NCI-H2196 treated with DMSO at 0.1 percent for 48 hours (cell line): Measurements from ENCODE around the gene ARL16.
"Not testable (repeated sequence)": the region's sequence is repeated elsewhere in the genome, so short reads cannot be mapped to it uniquely, and the experiment has no call there.

Experiments
- DNase-seq: peaks from one replicate; lab custom pipeline; 2025; ENCODE audit not compliant: unreplicated experiment; lab: John Stamatoyannopoulos, UW

Gene ARL16

GRCh38 chr17:81696218-81696941, 12.8 kb upstream of the ARL16 start:
- no peak for DNase-seq

DNA sequence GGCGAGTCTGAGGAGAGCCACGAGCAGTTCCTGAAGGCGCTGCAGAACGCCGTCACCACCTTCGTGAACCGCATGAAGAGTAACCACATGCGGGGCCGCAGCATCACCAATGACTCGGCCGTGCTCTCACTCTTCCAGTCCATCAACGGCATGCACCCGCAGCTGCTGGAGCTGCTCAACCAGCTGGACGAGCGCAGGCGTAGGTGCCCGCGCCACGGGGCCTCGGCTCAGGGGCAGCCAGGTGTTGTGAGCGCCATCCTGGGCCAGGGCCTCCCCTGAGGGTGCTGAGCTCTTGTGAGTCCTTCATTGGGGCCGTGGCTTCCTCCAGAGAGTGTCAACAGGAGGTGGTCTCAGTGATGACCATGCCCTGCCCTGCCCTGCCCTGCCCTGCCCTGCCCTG, 12.2 kb upstream of the ARL16 start:
- DNase-seq, result no peak

GRCh38 chr17:81695211-81695610, 11.6 kb upstream of the ARL16 start:
- no peak for DNase-seq

DNA sequence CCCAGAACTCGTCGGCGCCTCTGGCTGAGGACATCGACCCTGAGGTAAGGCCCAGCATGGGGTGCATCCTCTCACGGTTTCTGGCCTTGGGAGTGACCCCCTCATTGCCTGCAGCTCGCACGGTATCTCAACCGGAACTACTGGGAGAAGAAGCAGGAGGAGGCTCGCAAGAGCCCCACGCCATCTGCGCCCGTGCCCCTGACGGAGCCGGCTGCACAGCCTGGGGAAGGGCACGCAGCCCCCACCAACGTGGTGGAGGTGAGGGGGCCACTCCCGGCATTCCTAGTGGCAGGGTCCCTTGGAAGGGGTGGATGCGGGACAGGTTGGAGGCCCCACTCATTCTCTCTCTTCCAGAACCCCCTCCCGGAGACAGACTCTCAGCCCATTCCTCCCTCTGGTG, 11.2 kb upstream of the ARL16 start:
- no peak for DNase-seq

DNA sequence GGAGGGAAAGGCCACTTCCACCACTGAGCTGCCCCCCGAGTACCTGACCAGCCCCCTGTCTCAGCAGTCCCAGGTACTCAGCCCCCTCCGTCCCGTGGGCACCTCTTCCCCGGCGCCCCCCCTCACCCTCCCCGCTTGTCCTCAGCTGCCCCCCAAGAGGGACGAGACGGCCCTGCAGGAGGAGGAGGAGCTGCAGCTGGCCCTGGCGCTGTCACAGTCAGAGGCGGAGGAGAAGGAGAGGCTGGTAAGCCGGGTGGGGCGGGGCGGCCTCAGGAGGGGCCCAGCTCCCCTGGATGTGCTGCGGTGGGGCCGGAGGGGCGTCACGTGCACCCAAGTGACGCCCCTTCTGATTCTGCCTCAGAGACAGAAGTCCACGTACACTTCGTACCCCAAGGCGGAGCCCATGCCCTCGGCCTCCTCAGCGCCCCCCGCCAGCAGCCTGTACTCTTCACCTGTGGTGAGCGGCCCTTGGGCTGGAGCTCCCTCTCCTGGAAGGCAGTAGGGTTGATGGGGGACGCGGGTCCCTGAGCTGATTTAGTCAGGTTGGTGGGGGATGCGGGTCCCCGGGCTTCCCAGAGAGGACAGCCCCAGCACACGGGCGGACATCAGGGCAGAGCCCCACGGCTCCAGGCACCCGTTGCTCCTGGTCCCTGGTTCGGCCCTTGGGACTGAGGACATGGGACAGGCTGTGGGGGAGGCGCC, 10.1 kb upstream of the ARL16 start:
- DNase-seq, result no peak

DNA sequence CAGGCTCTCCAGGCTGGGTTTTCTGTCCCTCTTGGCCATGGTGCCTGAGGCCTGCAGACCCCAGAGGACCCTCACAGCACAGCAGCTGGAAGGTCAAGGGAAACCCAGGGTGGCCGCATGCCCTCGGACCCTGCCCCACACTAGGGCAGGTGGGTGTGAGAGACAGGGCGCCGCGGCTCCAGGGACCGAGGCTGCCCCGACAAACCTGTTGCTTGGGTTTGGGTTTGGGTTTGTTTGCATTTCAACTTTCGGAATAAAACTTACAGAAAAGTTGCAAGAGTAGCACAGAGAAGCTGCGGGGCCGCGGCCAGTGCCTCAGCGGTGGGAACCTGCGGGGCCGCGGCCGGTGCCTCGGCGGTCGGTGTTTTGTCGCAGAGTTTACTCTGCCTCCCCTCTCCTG, 8.0 kb upstream of the ARL16 start:
- no peak for DNase-seq

- DNase-seq, result no peak
Observed at GRCh38 chr17:81691196-81691595, 7.6 kb upstream of the ARL16 start.

DNA sequence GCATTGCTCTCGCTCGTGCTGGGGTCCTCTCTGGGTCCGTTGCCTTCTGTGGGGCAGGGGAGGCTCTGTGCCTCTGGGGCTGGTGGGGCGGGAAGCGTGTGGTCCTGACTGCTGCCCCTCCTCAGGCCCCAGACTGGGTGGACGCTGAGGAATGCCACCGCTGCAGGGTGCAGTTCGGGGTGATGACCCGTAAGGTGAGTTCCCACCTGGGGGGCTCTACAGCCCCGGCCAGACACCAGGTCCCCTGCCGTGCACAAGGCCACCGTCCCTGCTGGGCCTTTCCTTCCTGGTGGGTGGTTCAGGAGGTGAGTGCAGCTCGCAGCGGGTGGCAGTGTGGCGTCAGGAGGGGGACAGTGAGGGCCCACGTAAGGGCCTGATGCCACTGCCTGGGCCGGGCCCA, 7.0 kb upstream of the ARL16 start:
- DNase-seq, result no peak

DNA sequence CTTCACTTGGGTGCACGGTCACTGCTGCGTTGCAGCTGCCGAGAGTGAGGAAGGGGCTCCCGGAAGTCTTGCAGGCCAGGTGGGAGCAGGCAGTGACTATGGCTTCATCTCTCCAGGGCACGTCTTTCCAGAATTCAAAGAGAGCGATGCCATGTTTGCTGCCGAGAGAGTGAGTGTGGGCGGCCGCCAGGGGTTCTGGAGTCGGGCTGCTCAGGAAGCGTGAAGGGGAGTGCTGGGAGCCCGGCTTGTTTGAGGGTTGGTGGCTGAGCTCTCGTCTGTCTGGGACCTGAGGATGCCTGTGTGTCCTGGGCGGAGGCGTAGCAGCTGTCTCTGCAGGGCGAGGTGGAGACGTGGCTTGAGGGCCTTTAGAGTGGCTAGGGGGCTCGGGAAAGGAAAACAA, 6.5 kb upstream of the ARL16 start:
- DNase-seq, result no peak

DNA sequence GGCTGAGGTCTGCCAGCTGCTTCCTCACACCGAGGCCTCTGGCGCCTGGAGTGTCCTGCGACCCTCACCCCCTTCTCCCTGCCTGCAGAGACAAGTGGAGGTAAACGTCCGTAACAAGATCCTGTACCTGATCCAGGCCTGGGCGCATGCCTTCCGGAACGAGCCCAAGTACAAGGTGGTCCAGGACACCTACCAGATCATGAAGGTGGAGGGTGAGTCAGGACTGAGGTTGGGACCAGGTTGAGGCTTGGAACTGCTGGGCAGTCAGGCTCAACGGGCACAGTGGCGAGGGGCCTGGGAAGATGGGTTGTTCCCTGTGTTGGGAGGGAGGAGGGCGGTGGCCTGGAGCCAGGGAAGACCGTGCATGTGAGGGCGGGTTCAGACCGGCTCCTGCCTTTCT, 5.0 kb upstream of the ARL16 start:
- DNase-seq, result no peak

DNA sequence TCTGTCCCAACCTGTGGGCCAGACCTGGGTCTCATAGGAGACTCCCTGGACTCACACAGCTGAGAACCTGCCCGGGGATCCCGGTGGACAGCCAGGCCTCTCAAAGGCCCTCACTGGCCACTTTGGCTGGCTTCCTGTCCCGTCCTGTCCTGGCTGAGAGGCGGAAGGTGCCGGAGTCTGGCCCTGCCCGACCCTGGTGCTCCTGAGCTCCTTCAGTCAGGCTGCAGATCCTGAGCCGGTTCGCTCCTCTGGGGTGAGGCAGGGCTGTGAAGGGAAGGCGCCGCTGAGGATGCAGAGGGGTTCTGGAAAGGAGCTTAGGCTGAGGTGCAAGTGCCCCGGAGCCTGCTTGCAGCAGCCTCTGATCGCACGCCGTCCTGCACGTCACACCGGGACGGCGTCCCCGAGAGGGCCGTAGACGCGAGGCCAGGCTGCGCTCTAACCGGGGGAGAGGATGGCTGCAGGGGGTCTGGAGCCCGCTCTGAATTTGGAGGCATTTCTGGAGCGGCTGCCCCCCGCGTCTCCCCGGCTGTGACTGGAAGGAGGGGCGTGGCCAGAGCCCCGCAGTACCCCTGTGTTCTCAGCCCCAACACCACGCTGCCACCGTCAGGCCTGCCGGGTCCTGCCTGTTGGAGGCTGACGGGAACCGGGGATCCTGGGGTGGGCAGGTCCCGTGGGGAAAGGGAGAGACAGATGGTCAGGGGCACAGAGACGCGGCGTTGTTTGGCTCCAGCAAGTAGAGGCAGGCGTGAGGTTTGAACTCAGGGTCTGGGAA, 4.4 kb upstream of the ARL16 start:
- no peak for DNase-seq

- no peak for DNase-seq
Observed at GRCh38 chr17:81686614-81687013, 3.0 kb upstream of the ARL16 start.

GRCh38 chr17:81685108-81685507, 1.5 kb upstream of the ARL16 start:
- DNase-seq, result no peak

DNA sequence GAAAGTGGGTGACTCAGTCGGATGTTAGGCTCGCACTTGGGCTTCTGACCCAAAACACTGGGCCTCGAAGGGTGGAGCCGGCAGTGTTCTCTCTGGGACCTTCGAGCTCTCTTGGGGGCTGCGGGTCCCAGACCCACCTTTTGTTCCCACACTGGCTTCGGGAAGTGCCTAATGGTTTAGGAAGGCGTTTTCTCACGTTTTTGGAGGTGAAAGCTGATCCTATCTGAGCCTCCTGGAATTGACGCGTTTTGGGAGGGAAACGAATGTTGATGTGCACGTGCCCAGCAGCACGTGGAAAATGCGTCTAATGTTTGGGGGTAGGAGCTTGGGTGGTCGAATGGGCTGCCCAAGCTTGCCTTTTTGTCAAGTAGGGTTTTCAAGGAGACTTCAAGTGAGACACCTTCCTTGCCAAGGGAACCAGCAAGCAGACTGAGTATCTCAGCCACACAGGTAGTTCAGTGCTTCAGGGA, 880 bp upstream of the ARL16 start:
- DNase-seq, result no peak

DNA sequence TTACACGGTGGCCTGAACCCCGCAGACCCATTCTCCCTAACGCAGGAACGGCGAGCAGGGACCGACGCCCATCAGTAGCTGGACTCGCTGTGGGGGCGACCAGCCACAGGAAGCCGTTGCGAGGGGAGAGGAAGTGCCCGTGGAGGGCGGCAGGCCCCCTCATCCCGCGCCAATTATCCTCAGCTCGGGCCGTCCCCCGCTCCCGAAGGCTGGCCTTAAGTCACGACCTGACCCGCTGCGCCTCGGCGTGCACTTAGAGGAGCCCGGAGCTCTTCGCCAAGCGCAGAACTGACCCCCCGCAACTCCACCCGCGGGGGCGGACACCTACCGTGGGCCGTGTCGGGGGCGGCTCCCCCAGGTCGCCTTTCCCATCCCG, 401 bp downstream of the ARL16 start:
- no peak for DNase-seq

GRCh38 chr17:81682565-81683207, 911 bp downstream of the ARL16 start:
- DNase-seq, result no peak

DNA sequence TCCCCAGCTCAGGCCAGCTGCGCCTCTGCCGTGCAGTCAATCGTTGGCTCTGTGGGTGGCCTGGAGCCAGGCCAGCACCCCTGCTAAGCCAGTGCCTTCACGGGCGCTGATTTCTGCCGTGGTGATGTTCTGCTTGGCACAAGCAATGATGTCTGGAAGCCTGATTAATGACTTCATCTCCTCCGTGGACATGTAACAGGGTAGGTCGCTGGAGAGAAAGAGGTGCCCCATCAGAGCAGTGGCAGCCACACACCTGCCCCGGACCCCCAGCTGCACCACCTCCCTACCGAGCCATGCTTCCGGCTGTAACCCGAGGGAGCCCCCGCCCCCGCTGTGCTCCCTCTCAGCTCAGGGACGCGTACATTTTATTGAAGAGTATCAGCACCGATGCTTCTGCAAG, 1.9 kb downstream of the ARL16 start:
- DNase-seq, result peak; percentile 76

- DNase-seq, result no peak
Observed at GRCh38 chr17:81680150-81680549, 3.4 kb downstream of the ARL16 start.

- no peak for DNase-seq
Observed at GRCh38 chr17:81676906-81677305, 6.7 kb downstream of the ARL16 start.

- not testable (repeated sequence) for DNase-seq
Observed at GRCh38 chr17:81675515-81676221, 7.9 kb downstream of the ARL16 start.
